Activated CD4-positive, alpha-beta memory T cell treated with anti-CD3 and anti-CD28 coated beads for 36 hours (primary cell): ENCODE data around the gene HSPB1. TPM values are rescaled to one million over a fixed set of nuclear protein-coding genes. Genes with fewer than 3 reads are reported as not detected.

Source experiments
- CTCF ChIA-PET: fragments of 350-600 bp; sonication (Branson Sonifier 250); formaldehyde crosslinking; loops from one replicate; lab custom pipeline; 2021; ENCODE audit warnings: antibody characterized with exemption, inconsistent platforms; lab: Charles Lee
- POLR2A ChIA-PET: fragments of 350-600 bp; sonication (Branson Sonifier 250); formaldehyde crosslinking; loops from one replicate; lab custom pipeline; 2021; ENCODE audit warnings: antibody characterized with exemption; lab: Charles Lee
- DNase-seq: peaks from one replicate; pipeline ENCODE4 v3.0.0-alpha.2; 2020
- H3K27ac Mint-ChIP-seq: one replicate; pipeline ENCODE4 v1.8.0; 2021; ENCODE audit warnings: mixed read lengths
- H3K27me3 Mint-ChIP-seq: one replicate; pipeline ENCODE4 v1.8.0; 2021; ENCODE audit warnings: mixed read lengths
- H3K36me3 Mint-ChIP-seq: one replicate; pipeline ENCODE4 v1.8.0; 2021; ENCODE audit warnings: mixed read lengths
- H3K4me1 Mint-ChIP-seq: one replicate; pipeline ENCODE4 v1.8.0; 2021; ENCODE audit warnings: low read depth, mixed read lengths
- H3K4me3 Mint-ChIP-seq: one replicate; pipeline ENCODE4 v1.8.0; 2021; ENCODE audit warnings: mild to moderate bottlenecking, mixed read lengths
- H3K9me3 Mint-ChIP-seq: one replicate; pipeline ENCODE4 v1.8.0; 2021; ENCODE audit warnings: mixed read lengths
- intact Hi-C: fragments of 100-400 bp; cut with micrococcal nuclease; formaldehyde crosslinking; loops from one replicate; pipeline ENCODE4 v1.15.1; 2023
- total RNA-seq, 2 experiments: library from RNA; stranded (reverse); gene quantifications; one replicate each; pipeline ENCODE4 v1.2.3, GENCODE V29; 2021

The HSPB1 gene
- total RNA-seq, 2 experiments from 2014 or later, result 119 to 127 TPM

DNA sequence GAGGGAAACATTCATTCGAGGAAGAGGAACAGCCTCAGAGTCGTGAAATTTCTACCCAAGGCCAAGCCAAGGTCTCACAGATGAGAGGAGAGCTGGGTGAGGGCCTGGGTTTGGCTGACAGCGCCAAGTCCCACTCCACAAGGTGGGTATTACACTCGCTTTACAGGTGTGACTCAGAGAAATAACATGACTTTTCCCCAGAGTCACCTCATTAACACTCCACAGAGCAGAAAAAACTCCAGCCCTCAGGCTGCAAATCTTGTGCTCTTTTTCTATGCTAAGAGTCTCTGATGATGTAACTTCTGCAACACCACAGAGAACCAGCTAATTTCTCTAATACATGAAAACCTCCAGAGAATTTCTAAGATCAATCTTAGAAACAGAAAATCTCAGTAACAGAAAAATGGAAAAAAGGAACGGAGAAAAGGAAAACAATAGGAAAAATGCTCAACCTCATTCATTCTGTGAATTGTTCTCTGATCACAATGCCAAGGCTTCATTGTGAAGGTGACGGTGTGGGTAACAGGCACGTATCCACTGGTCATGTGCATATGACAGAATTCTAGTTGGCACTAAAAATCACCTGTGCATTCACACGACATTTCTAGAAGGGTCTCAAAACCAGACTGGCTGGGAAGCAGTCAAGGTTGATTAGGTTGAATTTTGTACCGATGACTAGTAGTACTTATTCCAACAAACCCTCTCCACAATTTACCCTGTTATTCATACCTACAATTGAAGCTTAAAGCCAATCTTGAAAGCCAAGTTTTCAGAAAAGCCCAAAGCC is 36.0 kb downstream of the HSPB1 start:
- no peak overlapping the region for H3K4me3 Mint-ChIP-seq
- H3K36me3 Mint-ChIP-seq, result peaks cover 41% of the 10 kb centered on the region
- peaks cover 61% of the 10 kb centered on the region for H3K4me1 Mint-ChIP-seq
- no peaks in the 10 kb centered on the region for H3K27me3 Mint-ChIP-seq
- ChIA-PET POLR2A (interaction anchor here (0.9 kb wide), 1 partner anchor 20 kb away, joined by 3 read pairs; the partner anchor contains the start of gene YWHAG), CTCF (no interaction called here)
- no peak for DNase-seq
- H3K9me3 Mint-ChIP-seq, result no peaks in the 10 kb centered on the region
- intact Hi-C loops, result no loop called here
- no peak overlapping the region for H3K27ac Mint-ChIP-seq

DNA sequence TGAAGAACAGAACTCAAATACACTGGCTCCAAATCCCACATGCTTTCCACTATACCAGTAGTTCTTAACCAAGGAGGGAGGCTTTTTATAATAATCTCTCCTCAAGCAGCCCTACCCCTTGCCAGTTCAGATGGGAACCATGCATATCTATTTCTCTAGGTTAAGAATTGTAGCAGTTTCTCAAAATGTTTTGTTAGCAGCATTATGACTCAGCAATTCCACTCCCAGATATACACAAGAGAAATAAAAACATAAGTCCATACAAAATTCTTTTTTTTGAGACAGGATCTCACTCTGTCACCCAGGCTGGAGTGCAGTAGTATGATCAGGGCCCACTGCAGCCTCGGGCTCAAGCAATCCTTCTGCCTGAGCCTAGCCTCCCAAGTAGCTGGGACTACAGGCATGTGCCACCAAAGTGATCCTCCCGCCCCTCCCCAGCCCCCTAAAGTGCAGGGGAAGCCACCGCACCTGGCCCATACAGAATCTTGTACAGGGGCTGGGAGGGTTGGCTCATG is 38.2 kb downstream of the HSPB1 start:
- intact Hi-C loops, result no loop called here
- Mint-ChIP-seq H3K27ac (peak overlapping the region; percentile 62), H3K27me3 (no peaks in the 10 kb centered on the region), H3K4me3 (no peak overlapping the region), H3K36me3 (peaks cover 50% of the 10 kb centered on the region), H3K9me3 (no peaks in the 10 kb centered on the region), H3K4me1 (peaks cover 70% of the 10 kb centered on the region)
- ChIA-PET POLR2A (no interaction called here), CTCF (no interaction called here)
- no peak for DNase-seq

DNA sequence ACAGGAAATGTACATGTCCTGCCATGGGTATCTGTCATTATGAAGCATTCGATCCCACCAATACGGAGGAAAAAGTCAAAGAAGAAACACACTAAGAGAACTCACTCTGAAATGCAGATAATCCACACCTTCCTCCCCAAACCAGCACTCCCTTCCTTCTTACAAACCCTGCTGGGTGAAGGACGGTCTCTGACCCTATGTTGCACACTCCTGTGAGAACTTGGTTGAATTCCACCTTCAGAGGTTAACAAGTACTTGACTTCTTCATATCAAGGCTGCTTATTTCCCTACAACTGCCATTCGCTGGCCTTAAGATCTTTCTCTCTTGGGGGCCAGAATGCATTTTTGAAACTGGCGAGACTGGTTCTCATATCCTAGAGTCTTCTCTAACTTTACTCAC is 39.7 kb downstream of the HSPB1 start:
- POLR2A ChIA-PET, result interaction anchor here (1.5 kb wide), 1 partner anchor 16 kb away, joined by 14 read pairs; the partner anchor contains the start of gene YWHAG
- peaks cover 59% of the 10 kb centered on the region for H3K36me3 Mint-ChIP-seq
- H3K4me1 Mint-ChIP-seq, result peaks cover 75% of the 10 kb centered on the region

DNA sequence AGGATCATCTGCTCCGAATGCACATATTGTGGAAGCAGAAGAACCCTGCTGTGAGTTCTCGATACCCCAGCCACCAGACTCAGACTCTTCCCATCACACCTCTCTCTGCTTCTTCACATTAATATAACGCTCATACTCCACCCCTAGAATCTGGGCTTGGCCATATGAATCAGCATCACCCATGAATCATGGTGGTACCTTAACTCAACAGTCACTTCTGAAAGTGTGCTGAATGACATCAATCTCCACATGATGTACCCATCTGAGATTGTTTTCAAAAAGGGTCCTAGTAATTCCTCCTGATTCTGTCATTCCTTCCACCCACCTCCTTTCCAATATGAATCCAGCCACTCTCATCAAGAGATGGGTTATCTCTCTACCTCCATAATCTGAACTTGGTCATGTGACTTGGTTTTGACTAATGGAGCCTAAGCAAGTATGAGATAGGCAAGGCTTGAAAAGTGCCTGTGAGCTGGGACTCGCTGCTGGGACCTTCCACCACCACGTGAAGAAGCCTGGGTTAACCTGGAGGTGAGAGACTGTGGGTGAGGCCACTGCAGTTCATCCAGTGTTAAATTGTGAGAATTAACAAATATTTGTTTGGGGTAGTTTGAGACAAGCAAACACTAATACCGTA is 40.9 kb downstream of the HSPB1 start:
- Mint-ChIP-seq H3K4me1 (peaks cover 76% of the 10 kb centered on the region), H3K27me3 (no peaks in the 10 kb centered on the region), H3K27ac (peak overlapping the region; percentile 53), H3K9me3 (no peaks in the 10 kb centered on the region), H3K36me3 (peaks cover 58% of the 10 kb centered on the region), H3K4me3 (no peak overlapping the region)
- ChIA-PET CTCF (interaction anchor here (1.0 to 1.4 kb wide), 2 partner anchors 24 to 165 kb away, joined by 3 to 5 read pairs; no protein-coding TSS in a partner anchor), POLR2A (interaction anchor here (0.9 to 1.5 kb wide), 4 partner anchors 9 to 25 kb away, joined by 3 to 14 read pairs (median 4); partner anchors contain the start of gene YWHAG)
- intact Hi-C loops, result loop anchor here (1.0 kb wide), 2 partner anchors 16 to 25 kb away; no protein-coding TSS in a partner anchor
- peak; percentile 48 for DNase-seq

More for the DNA sequence above, 39.7 kb downstream of the HSPB1 start:
- CTCF ChIA-PET, result interaction anchor here (1.2 kb wide), 1 partner anchor 16 kb away, joined by 3 read pairs; no protein-coding TSS in a partner anchor
- DNase-seq, result no peak
- Mint-ChIP-seq H3K27me3 (no peaks in the 10 kb centered on the region), H3K9me3 (no peaks in the 10 kb centered on the region), H3K4me3 (no peak overlapping the region), H3K27ac (no peak overlapping the region)
- intact Hi-C loops, result no loop called here

DNA sequence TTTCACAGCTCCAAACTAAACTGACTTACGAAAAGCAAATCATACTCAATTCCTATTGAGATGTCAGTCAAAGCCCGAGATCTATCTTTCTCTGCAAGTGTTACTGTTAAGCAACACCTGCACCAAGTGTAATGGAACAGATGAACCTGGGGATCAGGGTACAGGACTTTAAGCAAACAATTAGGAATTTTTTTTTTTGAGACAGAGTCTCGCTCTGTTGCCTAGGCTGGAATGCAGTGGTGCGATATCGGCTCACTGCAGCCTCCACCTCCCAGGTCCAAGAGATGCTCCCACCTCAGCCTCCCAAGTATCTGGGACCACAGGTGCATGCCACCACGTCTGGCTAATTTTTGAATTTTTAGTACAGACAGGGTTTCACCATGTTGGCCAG is 41.5 kb downstream of the HSPB1 start:
- intact Hi-C loops, result loop anchor here (1.0 kb wide), 2 partner anchors 15 to 26 kb away; no protein-coding TSS in a partner anchor
- POLR2A ChIA-PET, result interaction anchor here (0.9 to 1.5 kb wide), 4 partner anchors 9 to 25 kb away, joined by 3 to 14 read pairs (median 4); partner anchors contain the start of gene YWHAG
- H3K4me3 Mint-ChIP-seq, result no peak overlapping the region

DNA sequence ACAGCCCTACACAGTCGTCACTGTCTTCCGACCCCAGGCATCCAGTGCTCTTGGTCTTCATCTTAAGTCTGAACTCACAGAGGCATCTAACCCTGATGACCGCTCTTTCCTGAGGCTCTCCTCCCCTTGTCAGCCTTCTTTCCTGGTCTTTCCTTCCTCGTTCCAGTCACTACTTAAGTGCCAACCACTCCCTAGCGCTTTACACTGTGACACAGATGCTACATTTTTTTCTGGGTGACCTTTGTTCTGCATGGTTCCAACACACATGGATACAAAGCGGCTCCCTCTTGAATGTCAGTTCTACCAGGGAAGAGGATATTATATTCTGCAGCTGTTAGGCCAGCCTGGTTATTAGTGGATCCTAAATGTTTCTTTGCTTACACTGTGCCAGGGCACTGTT is 43.6 kb downstream of the HSPB1 start:
- no peak for DNase-seq
- no peaks in the 10 kb centered on the region for H3K9me3 Mint-ChIP-seq
- peaks cover 68% of the 10 kb centered on the region for H3K4me1 Mint-ChIP-seq
- peaks cover 60% of the 10 kb centered on the region for H3K36me3 Mint-ChIP-seq
- ChIA-PET POLR2A (no interaction called here), CTCF (no interaction called here)
- no peaks in the 10 kb centered on the region for H3K27me3 Mint-ChIP-seq
- H3K4me3 Mint-ChIP-seq, result no peak overlapping the region
- H3K27ac Mint-ChIP-seq, result no peak overlapping the region
- intact Hi-C loops, result no loop called here

More for the DNA sequence above, 41.5 kb downstream of the HSPB1 start:
- H3K27ac Mint-ChIP-seq, result peak overlapping the region; percentile 53
- peaks cover 57% of the 10 kb centered on the region for H3K36me3 Mint-ChIP-seq
- H3K4me1 Mint-ChIP-seq, result peaks cover 72% of the 10 kb centered on the region
- CTCF ChIA-PET, result interaction anchor here (1.0 to 1.4 kb wide), 2 partner anchors 25 to 165 kb away, joined by 3 to 5 read pairs; no protein-coding TSS in a partner anchor
- no peaks in the 10 kb centered on the region for H3K27me3 Mint-ChIP-seq
- DNase-seq, result no peak
- H3K9me3 Mint-ChIP-seq, result no peaks in the 10 kb centered on the region

DNA sequence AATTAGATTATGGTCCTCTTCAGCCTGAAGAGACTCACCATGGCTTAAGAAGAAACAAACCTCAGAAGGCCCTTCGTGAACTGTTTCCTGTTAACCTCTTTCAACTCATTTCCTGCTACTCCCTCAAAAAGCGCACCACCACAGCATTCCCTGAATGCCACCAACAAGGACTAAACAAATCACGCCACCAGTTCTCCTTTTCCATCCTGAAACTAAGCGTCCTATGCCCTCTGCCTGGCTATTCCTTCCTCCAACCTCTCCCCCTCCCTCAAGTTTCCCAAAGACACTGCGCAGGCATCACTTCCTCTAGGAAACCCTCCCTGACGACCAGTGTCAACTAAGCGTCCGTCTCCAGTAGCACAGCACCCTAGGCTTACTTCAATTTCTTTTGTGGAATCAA is 44.3 kb downstream of the HSPB1 start:
- peak overlapping the region; percentile 61 for H3K27ac Mint-ChIP-seq
- no peaks in the 10 kb centered on the region for H3K27me3 Mint-ChIP-seq
- H3K9me3 Mint-ChIP-seq, result no peaks in the 10 kb centered on the region
- peaks cover 70% of the 10 kb centered on the region for H3K4me1 Mint-ChIP-seq
- peaks cover 61% of the 10 kb centered on the region for H3K36me3 Mint-ChIP-seq
- H3K4me3 Mint-ChIP-seq, result no peak overlapping the region
- DNase-seq, result no peak
- ChIA-PET POLR2A (no interaction called here), CTCF (no interaction called here)
- intact Hi-C loops, result no loop called here

DNA sequence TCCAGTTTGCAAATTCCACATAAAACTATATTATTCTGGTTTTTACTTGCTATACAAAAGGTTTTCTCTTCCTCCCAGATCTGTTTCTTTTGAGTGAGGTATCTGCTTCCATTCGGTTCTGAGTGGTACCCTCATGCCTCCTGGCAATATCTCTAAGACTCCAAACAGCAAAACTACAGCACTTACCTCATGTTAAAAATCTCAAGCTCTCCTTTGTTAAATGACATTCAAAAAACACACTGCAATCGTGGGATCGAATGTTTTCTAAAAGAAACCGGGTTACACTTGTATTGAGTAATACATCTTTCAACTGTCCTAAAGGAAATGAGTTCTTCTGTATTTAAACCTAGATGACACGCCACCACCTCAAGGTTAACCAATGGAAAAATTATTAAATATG is 45.2 kb downstream of the HSPB1 start:
- POLR2A ChIA-PET, result interaction anchor here (0.6 kb wide), 2 partner anchors 192 to 429 kb away, joined by 3 read pairs; no protein-coding TSS in a partner anchor
- Mint-ChIP-seq H3K27me3 (no peaks in the 10 kb centered on the region), H3K4me3 (no peak overlapping the region)

DNA sequence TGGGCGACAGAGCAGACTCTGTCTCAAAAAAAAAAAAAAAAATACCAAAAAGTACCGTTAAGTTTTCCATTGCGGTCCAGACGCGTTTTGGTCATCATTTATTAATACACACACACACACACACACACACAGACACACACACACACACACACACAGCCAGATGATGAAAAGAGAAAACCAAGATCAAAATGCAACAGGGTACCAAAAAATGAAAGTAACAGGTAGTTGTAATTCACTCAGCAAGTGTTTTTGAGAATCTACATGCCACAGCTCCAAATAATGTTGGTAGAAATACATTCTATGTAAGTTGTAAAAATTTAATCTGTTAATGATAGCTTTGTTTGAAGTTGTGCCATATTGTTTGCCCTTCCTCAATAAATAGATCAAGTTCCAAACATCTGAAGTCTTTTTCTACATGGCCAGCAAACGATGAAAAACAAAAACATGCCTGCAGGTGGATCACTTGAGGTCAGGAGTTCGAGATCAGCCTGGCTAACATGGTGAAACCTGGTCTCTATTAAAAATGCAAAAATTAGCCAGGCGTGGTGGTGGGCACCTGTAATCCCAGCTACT is 46.9 kb downstream of the HSPB1 start:
- Mint-ChIP-seq H3K27ac (peak overlapping the region; percentile 67), H3K4me1 (peaks cover 61% of the 10 kb centered on the region), H3K9me3 (no peaks in the 10 kb centered on the region), H3K27me3 (no peaks in the 10 kb centered on the region), H3K36me3 (peaks cover 50% of the 10 kb centered on the region), H3K4me3 (no peak overlapping the region)
- ChIA-PET POLR2A (no interaction called here), CTCF (no interaction called here)
- intact Hi-C loops, result no loop called here
- DNase-seq, result no peak

More for the DNA sequence above, 45.2 kb downstream of the HSPB1 start:
- H3K4me1 Mint-ChIP-seq, result peaks cover 69% of the 10 kb centered on the region
- peaks cover 57% of the 10 kb centered on the region for H3K36me3 Mint-ChIP-seq
- intact Hi-C loops, result no loop called here
- DNase-seq, result no peak
- peak overlapping the region; percentile 7 for H3K27ac Mint-ChIP-seq
- H3K9me3 Mint-ChIP-seq, result no peaks in the 10 kb centered on the region
- CTCF ChIA-PET, result no interaction called here

DNA sequence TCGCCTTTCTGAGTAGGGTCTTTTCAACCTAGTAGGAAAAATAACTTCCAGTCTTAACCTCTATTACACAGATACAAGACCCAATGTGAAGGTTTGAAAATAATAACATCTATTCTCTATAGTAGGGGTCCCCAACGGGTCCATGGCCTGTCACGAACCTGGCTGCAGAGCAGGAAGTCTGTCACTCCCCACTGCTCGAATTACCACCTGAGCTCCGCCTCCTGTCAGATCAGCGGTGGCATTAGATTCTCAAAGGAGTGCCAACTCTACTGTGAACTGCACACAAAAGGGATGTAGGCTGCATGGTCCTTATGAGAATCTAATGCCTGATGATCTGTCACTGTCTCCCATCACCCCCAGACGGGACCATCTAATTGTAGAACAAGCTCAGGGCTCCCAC is 48.9 kb downstream of the HSPB1 start:
- Mint-ChIP-seq H3K27ac (no peak overlapping the region), H3K9me3 (no peaks in the 10 kb centered on the region), H3K36me3 (peaks cover 52% of the 10 kb centered on the region), H3K4me1 (peaks cover 70% of the 10 kb centered on the region), H3K27me3 (no peaks in the 10 kb centered on the region), H3K4me3 (no peak overlapping the region)
- ChIA-PET POLR2A (interaction anchor here (0.6 to 1.1 kb wide), 3 partner anchors 13 to 33 kb away, joined by 3 to 4 read pairs (median 3); no protein-coding TSS in a partner anchor), CTCF (no interaction called here)
- no peak for DNase-seq
- intact Hi-C loops, result no loop called here

DNA sequence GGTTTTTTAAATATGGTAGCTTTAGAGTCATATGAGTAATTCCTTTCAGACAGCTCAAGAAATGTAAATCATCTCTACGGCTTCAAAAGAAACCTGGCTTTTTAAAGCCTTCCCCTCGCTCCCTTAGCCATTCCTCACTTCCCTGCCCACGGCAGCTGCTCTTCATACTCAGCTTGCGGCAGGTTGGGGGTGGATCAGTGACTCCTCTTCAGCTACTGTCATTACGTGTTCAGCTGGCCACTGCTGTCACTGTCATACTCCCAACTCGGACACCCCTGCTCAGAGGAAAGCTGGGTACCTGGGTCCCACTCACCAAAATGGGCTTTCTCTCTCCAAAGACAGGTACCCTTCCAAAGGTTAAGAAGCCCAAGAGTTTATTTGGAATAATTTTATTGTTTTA is 49.7 kb downstream of the HSPB1 start:
- peak; percentile 49 for DNase-seq
- ChIA-PET POLR2A (interaction anchor here (0.7 to 1.3 kb wide), 4 partner anchors 9 to 34 kb away, joined by 3 to 5 read pairs (median 4); no protein-coding TSS in a partner anchor), CTCF (interaction anchor here (0.9 kb wide), 1 partner anchor 34 kb away, joined by 4 read pairs; no protein-coding TSS in a partner anchor)
- Mint-ChIP-seq H3K4me1 (peaks cover 68% of the 10 kb centered on the region), H3K4me3 (no peak overlapping the region), H3K36me3 (peaks cover 50% of the 10 kb centered on the region), H3K27ac (no peak overlapping the region), H3K9me3 (no peaks in the 10 kb centered on the region), H3K27me3 (no peaks in the 10 kb centered on the region)
- intact Hi-C loops, result no loop called here
